Urinary bladder (tissue), 4 donors: Measurements from ENCODE around the gene MSRB2. TPM values are rescaled to one million over a fixed set of nuclear protein-coding genes. Genes with fewer than 3 reads are reported as not detected.

Source experiments
- DNase-seq: peaks from one replicate; pipeline ENCODE4 v3.0.0-alpha.2; 2015; ENCODE audit errors: extremely low spot score
- H3K27ac ChIP-seq: one replicate; pipeline ENCODE4 v1.5.1; 2013; ENCODE audit warnings: low read depth, mild to moderate bottlenecking, moderate library complexity
- H3K36me3 ChIP-seq: one replicate; pipeline ENCODE4 v1.6.1; 2013; ENCODE audit warnings: mild to moderate bottlenecking, moderate library complexity; ENCODE audit not compliant: insufficient read depth
- H3K4me1 ChIP-seq: one replicate; pipeline ENCODE4 v1.6.1; 2013; ENCODE audit warnings: mild to moderate bottlenecking, moderate library complexity; ENCODE audit not compliant: insufficient read depth
- H3K4me3 ChIP-seq: one replicate; pipeline ENCODE4 v1.5.1; 2013; ENCODE audit warnings: low read depth, low read length
- WGBS: extraction: QIAGEN DNeasy Blood & Tissue Kit; methylation state at CpG from one replicate; pipeline ENCODE4 v1.1.7; 2013; 5-methylcytosine and 5-hydroxymethylcytosine counted together
- polyA plus RNA-seq: library from polyadenylated mRNA; stranded (reverse); fragments of 200-250 nt; gene quantifications from one replicate; pipeline ENCODE4 v1.2.3, GENCODE V29; 2013
- total RNA-seq: library from RNA; depleted of rRNA; stranded (reverse); fragments of >200 nt; gene quantifications from one replicate; pipeline ENCODE4 v1.2.3, GENCODE V29; 2014
- donor health status: healthy with polysubstance abuse.
- donor health status: healthy.

Gene MSRB2
- total RNA-seq, result 15.5 TPM
- 35.4 TPM for polyA plus RNA-seq

DNA sequence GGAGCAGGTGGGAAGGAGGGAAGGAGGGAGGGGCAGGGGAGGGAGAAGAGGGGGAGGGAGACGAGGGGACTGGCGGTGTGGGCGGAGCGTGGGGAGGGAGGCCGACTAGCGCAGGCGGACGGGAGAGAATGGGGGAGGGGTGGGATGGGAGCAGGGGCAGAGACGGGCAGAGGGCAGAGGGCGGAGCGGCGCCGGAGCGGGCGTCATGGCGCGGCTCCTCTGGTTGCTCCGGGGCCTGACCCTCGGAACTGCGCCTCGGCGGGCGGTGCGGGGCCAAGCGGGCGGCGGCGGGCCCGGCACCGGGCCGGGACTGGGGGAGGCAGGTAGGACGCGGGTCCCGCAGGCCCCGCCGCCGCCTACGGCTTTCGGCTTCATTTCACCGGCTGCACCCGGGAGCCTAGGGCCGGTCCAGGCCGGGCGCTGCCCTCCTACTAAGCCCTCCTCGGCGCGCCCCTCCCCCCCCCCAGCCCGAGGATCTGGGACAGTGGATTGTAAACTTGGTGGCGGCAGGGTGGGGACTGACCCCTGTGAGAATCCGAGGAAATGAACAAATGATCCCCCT, at the start of gene MSRB2:
Gene MSRB2, plus strand, starts transcription at position 176 of the 562 bp plus-strand sequence. Its CDS starts 30 bp downstream, at position 206.
- peak within 1 kb of the TSS; percentile 93 for H3K27ac ChIP-seq
- peak within 1 kb of the TSS; percentile 85 for H3K4me3 ChIP-seq
- H3K36me3 ChIP-seq, result no peaks in the 10 kb centered on the region
- peak; percentile 84 for DNase-seq
- H3K4me1 ChIP-seq, result peaks cover 2% of the 10 kb centered on the region
- under 1% methylated on average over 50 of the region's 50 CpGs for WGBS

DNA sequence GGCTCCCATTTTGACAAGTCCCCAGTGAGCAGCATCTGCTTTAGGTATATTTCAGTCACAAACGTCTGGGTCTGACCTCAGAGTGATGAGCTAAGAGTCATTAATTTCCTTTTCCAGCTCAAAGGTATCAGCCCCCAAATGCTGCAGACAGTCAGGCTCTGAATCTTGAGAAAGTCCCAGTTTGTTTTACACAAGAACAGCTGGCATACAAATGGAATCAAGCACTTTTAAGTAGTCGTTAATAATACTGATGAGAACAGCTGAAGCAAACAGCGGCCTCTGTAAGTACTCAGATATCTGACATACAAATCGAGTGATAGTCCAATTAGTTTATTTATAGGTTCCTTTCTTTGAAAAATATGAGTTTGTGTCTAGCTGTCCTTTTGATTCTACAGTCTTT, 49.4 kb upstream of the MSRB2 start:
- Histone ChIP-seq H3K27ac (no peak overlapping the region), H3K4me1 (no peaks in the 10 kb centered on the region), H3K36me3 (no peaks in the 10 kb centered on the region), H3K4me3 (no peak overlapping the region)
- 31% methylated on average over 4 of the region's 4 CpGs for WGBS
- no peak for DNase-seq

DNA sequence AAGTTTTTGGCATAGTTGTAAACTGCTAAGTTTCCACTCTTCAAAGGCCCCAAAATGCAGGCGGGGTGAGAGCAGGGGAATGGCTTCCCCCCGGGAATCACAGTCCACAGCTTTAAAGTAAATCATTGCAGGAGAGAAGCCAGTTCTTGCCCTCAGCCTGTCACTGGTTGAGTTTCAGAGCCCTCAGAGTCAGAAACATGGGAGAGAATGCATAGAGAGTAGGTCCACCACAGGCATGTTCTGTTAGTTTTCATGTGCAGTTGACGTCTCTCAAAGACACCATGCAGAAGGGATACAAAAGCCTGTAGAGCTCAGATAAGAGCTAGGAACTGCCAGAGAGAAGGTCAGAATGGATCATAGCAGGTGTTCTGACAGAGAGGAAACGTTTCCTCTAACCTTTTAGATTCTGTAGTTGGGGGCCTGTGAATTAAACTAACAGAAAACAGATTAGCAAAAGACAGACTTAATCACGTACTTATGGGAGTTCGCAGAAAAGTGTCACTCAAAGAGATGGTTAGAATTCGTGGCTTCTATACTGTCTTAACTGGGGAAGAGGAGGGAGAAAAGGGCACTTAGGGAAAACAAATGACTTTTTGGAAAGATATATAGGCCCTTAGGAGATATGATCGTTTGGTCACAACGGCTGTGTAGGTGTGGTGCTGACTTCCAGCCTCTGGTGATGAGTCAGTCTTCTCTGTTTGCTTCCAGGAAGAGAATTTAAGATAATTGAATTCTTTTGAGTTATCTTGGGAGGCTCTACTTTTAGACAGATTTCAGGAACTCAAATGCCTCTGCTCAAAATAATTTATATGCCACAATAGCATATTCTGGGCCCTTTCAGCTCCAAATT, 48.0 kb upstream of the MSRB2 start:
- no peaks in the 10 kb centered on the region for H3K4me1 ChIP-seq
- H3K36me3 ChIP-seq, result no peaks in the 10 kb centered on the region
- WGBS, result 36% methylated on average over 9 of the region's 9 CpGs
- no peak for DNase-seq
- H3K4me3 ChIP-seq, result no peak overlapping the region
- no peak overlapping the region for H3K27ac ChIP-seq

DNA sequence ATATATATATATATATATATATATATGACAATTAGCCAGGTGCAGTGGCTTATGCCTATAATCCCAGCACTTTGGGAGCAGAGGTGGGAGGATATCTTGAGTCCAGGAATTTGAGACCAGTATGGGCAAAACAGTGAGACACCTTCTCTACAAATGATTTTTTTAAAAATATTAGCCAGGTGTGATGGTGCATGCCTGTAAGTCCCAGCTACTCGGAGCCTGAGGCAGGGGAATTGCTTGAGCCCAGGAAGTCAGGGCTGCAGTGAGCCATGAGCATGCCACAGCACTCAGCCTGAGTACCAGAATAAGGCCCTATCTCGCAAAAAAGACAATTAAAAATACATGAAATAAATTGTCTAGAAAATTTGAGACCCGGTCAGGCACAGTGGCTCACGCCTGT, 47.2 kb upstream of the MSRB2 start:
- no peak overlapping the region for H3K4me3 ChIP-seq
- no peaks in the 10 kb centered on the region for H3K36me3 ChIP-seq
- 95% methylated on average over 4 of the region's 4 CpGs for WGBS
- H3K4me1 ChIP-seq, result no peaks in the 10 kb centered on the region
- H3K27ac ChIP-seq, result no peak overlapping the region
- DNase-seq, result no peak

DNA sequence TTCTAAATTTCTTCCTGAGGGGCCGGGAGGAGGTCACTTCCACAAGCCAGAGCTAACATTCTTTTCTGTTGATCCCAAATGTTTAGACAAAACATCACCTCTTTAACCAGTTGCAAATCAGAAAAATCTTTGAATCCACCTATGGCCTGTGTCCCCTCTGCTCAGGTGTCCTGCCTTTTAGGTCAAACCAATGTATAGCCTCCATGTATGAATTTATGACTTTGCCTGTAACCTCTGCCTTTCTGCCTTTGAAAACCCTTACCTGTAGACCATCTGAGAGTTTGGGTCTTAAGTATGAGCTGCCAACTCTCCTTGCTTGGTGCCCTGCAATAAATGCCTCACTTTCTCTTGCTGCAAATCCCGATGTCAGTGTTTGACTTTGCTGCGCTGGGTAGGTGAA, 44.1 kb upstream of the MSRB2 start:
- H3K4me3 ChIP-seq, result no peak overlapping the region
- H3K27ac ChIP-seq, result no peak overlapping the region
- no peaks in the 10 kb centered on the region for H3K36me3 ChIP-seq
- 97% methylated on average over 3 of the region's 3 CpGs for WGBS
- DNase-seq, result no peak
- H3K4me1 ChIP-seq, result no peaks in the 10 kb centered on the region

DNA sequence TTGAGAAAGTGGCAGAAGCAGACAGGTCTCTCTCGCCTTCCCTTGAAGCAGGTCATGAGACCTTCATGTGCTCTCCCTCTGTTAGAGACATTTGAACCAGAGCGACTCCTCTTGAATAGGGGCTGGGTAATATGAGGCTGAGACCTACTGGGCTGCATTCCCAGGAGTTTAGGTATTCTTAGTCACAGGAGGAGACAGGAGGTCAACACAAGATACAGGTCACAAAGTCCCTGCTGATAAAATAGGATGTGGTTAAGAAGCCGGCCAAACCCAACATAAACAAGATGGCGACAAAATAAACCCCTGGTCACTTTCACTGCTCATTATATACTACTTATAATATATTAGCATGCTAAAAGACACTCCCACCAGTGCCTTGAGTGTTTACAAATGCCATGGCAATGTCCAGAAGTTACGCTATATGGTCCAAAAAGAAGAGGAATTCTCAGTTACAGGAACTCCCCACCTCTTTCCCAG, 43.5 kb upstream of the MSRB2 start:
- 91% methylated on average over 5 of the region's 5 CpGs for WGBS
- no peak overlapping the region for H3K27ac ChIP-seq
- no peaks in the 10 kb centered on the region for H3K4me1 ChIP-seq
- no peak overlapping the region for H3K4me3 ChIP-seq
- DNase-seq, result no peak
- H3K36me3 ChIP-seq, result no peaks in the 10 kb centered on the region

DNA sequence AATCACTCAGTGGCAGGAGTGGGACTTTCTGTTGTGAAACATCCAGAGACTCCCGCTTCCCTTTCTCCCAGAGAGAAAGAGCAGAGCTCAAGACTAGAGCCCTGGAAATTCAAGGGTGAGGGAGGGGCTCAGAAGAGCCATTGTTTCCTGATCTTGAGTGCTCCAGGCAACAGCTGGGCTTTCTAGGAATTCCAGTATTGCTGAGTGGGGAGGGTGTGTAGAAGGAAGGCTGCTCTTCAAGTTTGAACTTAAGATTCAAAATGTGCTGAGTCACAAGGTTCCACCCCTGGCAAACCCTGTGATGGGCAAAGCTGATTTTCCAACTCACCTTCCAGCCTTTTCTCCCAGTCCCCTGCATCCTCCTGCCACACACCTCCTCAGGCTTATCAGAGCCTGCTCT, 42.3 kb upstream of the MSRB2 start:
- H3K27ac ChIP-seq, result no peak overlapping the region
- H3K36me3 ChIP-seq, result no peaks in the 10 kb centered on the region
- WGBS, result 78% methylated on average over 1 of the region's 1 CpG
- no peak overlapping the region for H3K4me3 ChIP-seq
- no peak for DNase-seq
- H3K4me1 ChIP-seq, result no peaks in the 10 kb centered on the region

DNA sequence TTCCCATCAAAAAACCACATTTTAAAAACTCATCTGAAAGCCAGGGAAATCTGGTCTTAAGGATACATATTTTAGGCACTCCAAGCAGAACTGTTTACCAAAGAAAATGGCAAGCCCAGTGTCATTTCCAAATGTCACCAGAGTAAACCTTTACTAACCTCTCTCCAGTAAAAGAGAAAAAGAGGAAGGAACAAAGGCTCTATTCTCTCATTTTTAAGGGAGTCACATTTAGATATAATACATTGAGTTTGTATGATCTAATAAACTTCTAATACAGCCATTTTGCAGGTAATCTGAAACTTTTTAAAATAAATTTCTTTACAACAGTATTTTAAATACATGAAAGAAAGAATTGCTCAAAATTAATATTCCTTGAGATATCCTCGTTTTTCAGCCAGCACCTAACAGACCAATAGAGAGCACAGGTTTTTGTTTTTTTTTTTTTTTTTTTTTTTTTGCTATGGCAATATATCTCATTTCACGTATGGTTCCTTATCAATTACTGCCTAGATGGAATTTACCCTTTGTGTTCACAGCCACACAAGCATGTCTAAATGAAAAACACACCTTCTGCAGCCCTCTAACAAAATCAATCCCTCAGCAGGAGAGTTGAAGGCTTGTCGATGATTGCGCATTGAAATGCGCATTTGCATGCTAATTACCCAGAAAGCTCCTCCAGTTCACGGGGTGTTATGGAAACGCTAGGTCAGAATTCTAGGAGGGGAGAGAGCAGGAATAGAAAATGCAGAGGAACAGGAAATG, 39.8 kb upstream of the MSRB2 start:
- no peaks in the 10 kb centered on the region for H3K4me1 ChIP-seq
- WGBS, result 73% methylated on average over 7 of the region's 7 CpGs
- no peak overlapping the region for H3K27ac ChIP-seq
- no peak for DNase-seq
- no peaks in the 10 kb centered on the region for H3K36me3 ChIP-seq
- H3K4me3 ChIP-seq, result no peak overlapping the region

DNA sequence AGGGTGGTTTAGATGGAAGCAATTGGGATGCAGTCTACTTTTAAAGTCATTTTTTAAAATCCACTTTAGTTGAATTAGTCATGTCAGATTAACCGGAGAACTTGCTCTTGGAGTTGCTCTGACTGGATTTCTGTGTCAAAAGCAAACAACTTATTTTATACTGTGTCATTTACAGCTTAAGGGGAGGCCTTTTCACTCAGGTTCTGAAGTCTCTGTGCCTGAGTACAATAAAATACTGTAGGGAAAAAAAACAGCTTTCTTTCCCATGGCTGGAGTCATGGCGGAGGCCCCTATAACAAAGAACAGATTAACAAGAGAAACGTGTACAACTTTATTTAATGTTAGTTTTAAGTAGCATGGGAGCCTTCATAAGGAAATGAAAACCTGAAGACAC, 39.2 kb upstream of the MSRB2 start:
- Histone ChIP-seq H3K4me3 (no peak overlapping the region), H3K4me1 (no peaks in the 10 kb centered on the region), H3K36me3 (no peaks in the 10 kb centered on the region), H3K27ac (no peak overlapping the region)
- no peak for DNase-seq
- WGBS, result 75% methylated on average over 3 of the region's 3 CpGs

DNA sequence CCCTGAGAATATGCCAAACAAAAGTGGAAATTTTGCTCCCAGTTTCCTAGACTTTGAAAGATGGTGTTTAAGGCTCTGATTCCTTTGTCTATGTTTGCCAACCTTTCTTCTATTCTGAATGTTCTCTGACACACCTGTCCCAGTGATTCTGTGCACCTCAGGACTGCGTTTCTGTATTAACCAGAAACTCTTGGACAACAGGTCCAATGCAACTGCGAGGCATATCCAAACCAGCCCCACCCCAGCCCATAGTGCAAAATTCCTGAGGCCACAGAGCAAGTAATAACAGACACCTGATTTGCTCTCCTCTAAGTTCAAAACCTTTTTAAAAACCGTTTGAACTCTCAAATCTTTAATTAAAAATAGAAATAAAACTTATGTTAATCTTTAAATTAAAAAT, 37.0 kb upstream of the MSRB2 start:
- Histone ChIP-seq H3K36me3 (no peaks in the 10 kb centered on the region), H3K4me3 (no peak overlapping the region), H3K4me1 (no peaks in the 10 kb centered on the region), H3K27ac (no peak overlapping the region)
- DNase-seq, result no peak
- whole genome bisulfite sequencing, result 64% methylated on average over 3 of the region's 3 CpGs

DNA sequence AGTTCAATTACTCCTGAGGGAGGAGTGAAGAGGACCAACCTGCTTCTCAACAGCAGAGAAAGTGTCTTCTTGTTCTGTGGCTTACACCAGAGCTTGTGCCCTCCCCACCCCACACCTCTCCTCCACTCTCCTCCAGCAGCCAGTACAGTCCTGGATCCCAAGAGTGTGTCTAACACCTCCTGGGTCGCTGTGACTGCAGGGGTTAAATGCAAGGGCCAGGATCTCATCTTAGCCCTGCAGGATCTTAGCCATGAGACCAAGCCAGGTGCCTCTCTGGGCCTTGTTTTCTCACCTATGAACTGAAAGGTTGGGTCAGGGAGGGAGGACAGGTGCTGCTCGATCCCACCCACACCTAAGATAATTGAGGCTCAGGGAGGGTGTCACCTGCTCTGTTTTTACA, 34.5 kb upstream of the MSRB2 start:
- no peaks in the 10 kb centered on the region for H3K4me1 ChIP-seq
- no peak overlapping the region for H3K27ac ChIP-seq
- H3K36me3 ChIP-seq, result no peaks in the 10 kb centered on the region
- no peak for DNase-seq
- H3K4me3 ChIP-seq, result no peak overlapping the region
- WGBS, result 71% methylated on average over 2 of the region's 2 CpGs

DNA sequence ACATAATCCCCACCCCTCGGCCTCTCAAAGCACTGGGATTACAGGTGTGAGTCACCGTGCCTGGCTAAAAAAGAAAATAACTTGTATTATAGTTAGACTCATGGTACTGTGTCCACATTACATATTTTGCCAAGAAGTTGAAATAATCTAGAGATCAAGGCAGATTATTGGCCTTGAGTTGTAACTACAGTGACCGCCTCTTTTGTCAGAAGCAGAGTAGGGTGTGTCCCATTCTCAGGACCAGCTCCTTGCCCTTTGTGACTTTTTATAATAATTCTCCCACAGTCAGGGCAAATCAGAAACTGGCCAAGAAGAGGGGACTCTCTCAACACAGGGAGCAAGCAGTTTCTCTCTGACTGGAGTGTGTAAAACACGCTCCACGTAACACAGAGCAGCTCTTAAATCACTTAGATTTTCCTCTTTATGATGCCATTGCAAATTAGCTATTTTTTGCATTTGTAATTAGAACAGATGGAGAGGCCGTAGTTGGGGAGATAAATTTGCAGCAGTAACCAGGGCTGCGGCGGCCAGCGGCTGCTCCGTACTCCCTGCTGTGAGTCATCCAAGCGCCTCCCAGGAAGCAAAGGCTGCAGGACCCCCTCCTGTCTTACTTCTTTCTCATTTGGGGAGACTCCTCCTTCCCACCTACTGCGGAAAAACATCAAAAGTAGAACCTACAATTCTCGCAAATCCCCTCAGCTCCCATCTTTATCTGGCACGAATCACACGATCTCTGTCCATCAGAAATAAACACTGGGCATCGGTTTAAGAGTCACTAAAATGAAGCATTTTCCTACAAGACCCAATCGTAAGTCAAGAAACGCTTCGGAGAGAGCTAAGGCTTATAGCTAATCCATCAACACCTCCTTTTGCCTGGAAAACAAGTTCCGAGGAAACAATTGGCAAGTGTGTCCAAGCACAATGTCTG, 32.1 kb upstream of the MSRB2 start:
- DNase-seq, result no peak
- no peaks in the 10 kb centered on the region for H3K4me1 ChIP-seq
- H3K4me3 ChIP-seq, result no peak overlapping the region
- no peaks in the 10 kb centered on the region for H3K36me3 ChIP-seq
- WGBS, result 30% methylated on average over 20 of the region's 20 CpGs
- H3K27ac ChIP-seq, result no peak overlapping the region
